Stomach (tissue), 4 donors: ENCODE results near the gene CASTOR1.

Source experiments
- CTCF ChIP-seq, 7 experiments: fragments of 450-650 bp in 4 of 7; fragments of 200-600 bp in 3 of 7; sonication (generic) in 3 of 7; IDR thresholded peaks; one replicate each; pipeline ENCODE4 v1.5.1; 2016 to 2019; ENCODE audit warnings: antibody characterized with exemption in 7 of 7, control low read depth in 2 of 7, mild to moderate bottlenecking in 1 of 7
- EP300 ChIP-seq: sonication (generic); formaldehyde crosslinking; IDR thresholded peaks from one replicate; pipeline ENCODE4 v1.6.1; 2017; ENCODE audit warnings: antibody characterized with exemption

DNA sequence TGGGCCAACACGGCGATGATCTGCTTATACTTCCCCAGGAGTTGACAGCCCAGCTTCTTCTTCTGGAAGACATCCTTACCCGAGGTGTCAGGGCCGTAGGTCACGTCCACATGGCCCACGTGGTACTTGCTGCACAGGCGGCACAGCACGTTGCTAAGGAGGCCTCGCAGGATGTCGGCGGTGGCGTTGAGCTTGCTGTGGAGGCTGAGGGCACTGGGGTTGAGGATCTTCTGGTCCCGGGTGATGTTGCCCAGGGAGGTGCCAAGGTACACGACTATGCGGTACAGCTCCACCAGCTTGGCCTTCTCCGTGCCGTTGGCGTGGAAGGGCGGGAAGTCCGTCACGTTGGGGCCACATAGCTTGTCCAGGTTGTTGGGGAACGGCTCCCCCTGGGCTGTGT is 45.6 kb downstream of the CASTOR1 start:
- TF ChIP-seq CTCF (IDR thresholded peaks at IDR 0.05) (no peak), EP300 (no peak)
